ENCODE data around the gene GLI3. TPM values are rescaled to one million over a fixed set of nuclear protein-coding genes. Genes with fewer than 3 reads are reported as not detected.

GLI3 gene
- total RNA-seq, 1 experiment from 2014 or later, result 45.0 TPM

DNA sequence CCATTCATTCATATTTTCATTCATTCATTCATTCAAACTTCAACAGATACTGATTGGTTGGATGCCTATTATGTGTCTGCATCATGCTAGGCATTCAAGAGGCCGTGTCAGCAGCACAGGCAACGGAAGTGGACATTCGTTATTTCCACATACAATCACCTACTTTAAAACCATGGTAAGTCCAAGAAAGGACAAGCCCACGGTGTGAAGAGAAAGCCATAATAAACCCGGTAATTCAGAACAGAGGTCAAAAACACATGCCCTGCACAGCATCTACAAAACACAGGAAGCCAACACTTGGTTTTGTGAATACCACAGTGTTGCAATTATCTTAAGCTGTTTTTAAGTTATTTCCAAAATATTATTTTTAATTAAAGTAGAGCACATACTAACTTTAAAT lies 126.7 kb downstream of the GLI3 start:
- Histone ChIP-seq H3K18ac (ENCODE audit: insufficient read length, low read depth, low read length) (no peak overlapping the region), H3K4me2 (ENCODE audit: insufficient read depth, insufficient read length, low read length) (no peak overlapping the region), H3K9me3 (ENCODE audit: control insufficient read depth, low read depth, low read length) (no peaks in the 10 kb centered on the region), H4K20me1 (ENCODE audit: control insufficient read depth, insufficient read depth, insufficient read length) (peaks cover 2% of the 10 kb centered on the region), H2BK120ac (ENCODE audit: low read depth, low read length, poor library complexity, severe bottlenecking) (no peak overlapping the region), H4K91ac (ENCODE audit: insufficient read length, low read depth, low read length) (no peak overlapping the region), H3K4me1 (ENCODE audit: insufficient read depth, low read length) (peaks cover 6% of the 10 kb centered on the region; the same call in 1 of the 2 replicates), H3K23ac (ENCODE audit: insufficient read length, low read depth, low read length) (no peak overlapping the region), H3K79me2 (ENCODE audit: insufficient read depth, low read length) (no peaks in the 10 kb centered on the region), H2BK12ac (ENCODE audit: insufficient read length, low read depth, low read length) (no peak overlapping the region), H3K9ac (ENCODE audit: extremely low read depth, insufficient read length, low read length) (no peak overlapping the region), H3K27me3 (ENCODE audit: insufficient read depth, low read length) (no peaks in the 10 kb centered on the region), H3K14ac (ENCODE audit: insufficient read depth, low read length) (no peak overlapping the region), H3K23me2 (ENCODE audit: insufficient read length, low read depth, low read length, poor library complexity, severe bottlenecking) (no peaks in the 10 kb centered on the region), H2AFZ (ENCODE audit: low read length) (no peak overlapping the region), H2BK15ac (ENCODE audit: low read depth, low read length) (no peak overlapping the region), H2AK5ac (ENCODE audit: insufficient read length, low read length) (no peak overlapping the region), H3K79me1 (ENCODE audit: insufficient read depth, low read depth, low read length, poor library complexity, severe bottlenecking) (no peaks in the 10 kb centered on the region), H3K56ac (ENCODE audit: insufficient read length, low read depth, low read length) (no peak overlapping the region), H3K27ac (ENCODE audit: insufficient read length, low read depth, low read length) (no peak overlapping the region), H2BK20ac (ENCODE audit: low read depth, low read length, poor library complexity, severe bottlenecking) (no peak overlapping the region), H4K5ac (ENCODE audit: insufficient read length, low read depth, low read length) (no peak overlapping the region), H3K4ac (ENCODE audit: low read depth, low read length) (no peak overlapping the region), H3T11ph (ENCODE audit: low read length) (no peak overlapping the region), H2BK5ac (ENCODE audit: insufficient read length, low read length) (no peak overlapping the region), H4K8ac (replicated peaks; ENCODE audit: insufficient read length, low read depth, low read length) (no peak overlapping the region)
- Mint-ChIP-seq H3K4me3 (no peak overlapping the region), H3K4me1 (peaks cover 34 to 36% of the 10 kb centered on the region in 2 experiments), H3K9me3 (no peaks in the 10 kb centered on the region), H3K36me3 (ENCODE audit: insufficient read depth in 1 of 3, low read depth in 3 of 3) (peaks cover 0 to 7% (median 0%) of the 10 kb centered on the region in 3 experiments; a peak in 2 of 7 replicates), H3K27ac (no peak overlapping the region), H3K27me3 (ENCODE audit: low read depth) (no peaks in the 10 kb centered on the region; the same call in 1 of the 2 replicates)
- TF ChIP-seq, protein P1, sequence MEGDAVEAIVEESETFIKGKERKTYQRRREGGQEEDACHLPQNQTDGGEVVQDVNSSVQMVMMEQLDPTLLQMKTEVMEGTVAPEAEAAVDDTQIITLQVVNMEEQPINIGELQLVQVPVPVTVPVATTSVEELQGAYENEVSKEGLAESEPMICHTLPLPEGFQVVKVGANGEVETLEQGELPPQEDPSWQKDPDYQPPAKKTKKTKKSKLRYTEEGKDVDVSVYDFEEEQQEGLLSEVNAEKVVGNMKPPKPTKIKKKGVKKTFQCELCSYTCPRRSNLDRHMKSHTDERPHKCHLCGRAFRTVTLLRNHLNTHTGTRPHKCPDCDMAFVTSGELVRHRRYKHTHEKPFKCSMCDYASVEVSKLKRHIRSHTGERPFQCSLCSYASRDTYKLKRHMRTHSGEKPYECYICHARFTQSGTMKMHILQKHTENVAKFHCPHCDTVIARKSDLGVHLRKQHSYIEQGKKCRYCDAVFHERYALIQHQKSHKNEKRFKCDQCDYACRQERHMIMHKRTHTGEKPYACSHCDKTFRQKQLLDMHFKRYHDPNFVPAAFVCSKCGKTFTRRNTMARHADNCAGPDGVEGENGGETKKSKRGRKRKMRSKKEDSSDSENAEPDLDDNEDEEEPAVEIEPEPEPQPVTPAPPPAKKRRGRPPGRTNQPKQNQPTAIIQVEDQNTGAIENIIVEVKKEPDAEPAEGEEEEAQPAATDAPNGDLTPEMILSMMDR (conservative IDR thresholded peaks at IDR 0.05), result no peak
- DNase-seq, result no peak
- no CpG with 5 or more reads among the region's 5 CpGs for WGBS (ENCODE audit: extremely low coverage, insufficient read length, low lambda C conversion rate)
